Measurements from ENCODE around the gene FILIP1L. TPM values are rescaled to one million over a fixed set of nuclear protein-coding genes. Genes with fewer than 3 reads are reported as not detected.
A peak's percentile ranks its signal among the peaks of the same experiment; 100 is the strongest.

Gene FILIP1L
- total RNA-seq, 2 donors from 2014 or later: 270 to 279 TPM

DNA sequence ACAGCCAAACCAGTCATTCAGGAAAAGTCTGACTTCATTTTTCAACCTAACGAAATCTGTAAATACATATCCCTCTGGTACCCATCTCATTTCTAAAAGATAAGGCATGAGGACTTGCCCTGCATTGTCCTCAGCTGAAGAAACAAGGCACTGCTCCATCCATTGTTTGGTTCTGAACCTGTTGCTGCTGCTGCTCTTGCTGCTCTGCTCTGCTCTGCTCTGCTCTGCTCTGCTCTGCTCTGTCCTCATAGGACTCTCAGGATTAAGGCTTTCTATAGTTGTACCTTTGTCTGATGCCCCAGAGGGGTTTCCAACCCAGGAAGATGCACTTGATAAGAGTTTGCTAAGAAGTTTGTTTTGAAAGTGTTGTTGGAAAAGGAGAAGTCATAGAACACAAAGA lies 258.4 kb downstream of the FILIP1L start:
- H3K9me3 ChIP-seq: peaks cover under 1% of the 10 kb centered on the region
- ATAC-seq (ENCODE audit: insufficient number of reproducible peaks, low FRiP score, low read depth) (no peak), DNase-seq (ENCODE audit: low spot score) (no peak)
- no peaks in the 10 kb centered on the region for H3K27me3 ChIP-seq (replicated peaks; ENCODE audit: insufficient read depth)
- no peak overlapping the region for H3K4me3 ChIP-seq
- peaks cover 46% of the 10 kb centered on the region for H3K36me3 ChIP-seq
- TF ChIP-seq, protein P1, sequence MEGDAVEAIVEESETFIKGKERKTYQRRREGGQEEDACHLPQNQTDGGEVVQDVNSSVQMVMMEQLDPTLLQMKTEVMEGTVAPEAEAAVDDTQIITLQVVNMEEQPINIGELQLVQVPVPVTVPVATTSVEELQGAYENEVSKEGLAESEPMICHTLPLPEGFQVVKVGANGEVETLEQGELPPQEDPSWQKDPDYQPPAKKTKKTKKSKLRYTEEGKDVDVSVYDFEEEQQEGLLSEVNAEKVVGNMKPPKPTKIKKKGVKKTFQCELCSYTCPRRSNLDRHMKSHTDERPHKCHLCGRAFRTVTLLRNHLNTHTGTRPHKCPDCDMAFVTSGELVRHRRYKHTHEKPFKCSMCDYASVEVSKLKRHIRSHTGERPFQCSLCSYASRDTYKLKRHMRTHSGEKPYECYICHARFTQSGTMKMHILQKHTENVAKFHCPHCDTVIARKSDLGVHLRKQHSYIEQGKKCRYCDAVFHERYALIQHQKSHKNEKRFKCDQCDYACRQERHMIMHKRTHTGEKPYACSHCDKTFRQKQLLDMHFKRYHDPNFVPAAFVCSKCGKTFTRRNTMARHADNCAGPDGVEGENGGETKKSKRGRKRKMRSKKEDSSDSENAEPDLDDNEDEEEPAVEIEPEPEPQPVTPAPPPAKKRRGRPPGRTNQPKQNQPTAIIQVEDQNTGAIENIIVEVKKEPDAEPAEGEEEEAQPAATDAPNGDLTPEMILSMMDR (IDR thresholded peaks at IDR 0.05): no peak
- peak overlapping the region; percentile 14 to 82 for H3K27ac ChIP-seq
- H3K4me1 ChIP-seq (ENCODE audit: control insufficient read depth in 1 of 2, low read depth in 2 of 2): peaks cover 44 to 74% of the 10 kb centered on the region in 2 donors

DNA sequence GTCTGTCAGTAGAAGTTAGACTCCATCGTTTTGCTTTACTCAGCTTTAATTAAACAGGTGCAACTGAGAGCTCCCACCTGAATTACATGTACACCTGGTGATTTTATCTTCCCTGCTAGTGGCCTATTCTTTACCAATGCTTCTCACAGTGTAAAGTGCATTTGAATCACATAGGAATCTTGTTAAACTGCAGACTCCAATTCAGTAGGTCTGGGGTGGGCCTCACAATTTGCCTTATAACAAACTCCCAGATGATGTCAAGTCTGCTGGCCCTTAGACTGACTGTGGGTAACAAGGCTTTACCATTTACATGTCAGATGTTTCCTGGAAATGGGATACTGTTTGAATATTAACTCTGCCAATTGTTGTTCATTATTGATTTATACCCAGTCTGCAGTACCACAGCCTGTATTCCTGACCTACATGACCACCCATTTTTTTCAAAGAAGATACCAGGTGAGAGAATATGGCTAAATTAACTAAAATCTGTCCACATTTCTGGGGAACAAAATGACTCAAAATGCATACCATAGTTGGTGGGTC lies 259.5 kb downstream of the FILIP1L start:
- H3K36me3 ChIP-seq: peaks cover 57% of the 10 kb centered on the region
- TF ChIP-seq, protein P1 (IDR thresholded peaks at IDR 0.05): no peak
- ATAC-seq (ENCODE audit: insufficient number of reproducible peaks, low FRiP score, low read depth) (no peak), DNase-seq (ENCODE audit: low spot score) (no peak)
- peaks cover 37 to 75% of the 10 kb centered on the region in 2 donors for H3K4me1 ChIP-seq (ENCODE audit: control insufficient read depth in 1 of 2, low read depth in 2 of 2)
- no peak overlapping the region for H3K4me3 ChIP-seq
- H3K27me3 ChIP-seq (replicated peaks; ENCODE audit: insufficient read depth): no peaks in the 10 kb centered on the region
- H3K9me3 ChIP-seq: peaks cover 11% of the 10 kb centered on the region
- peak overlapping the region; percentile 2 to 27 for H3K27ac ChIP-seq

DNA sequence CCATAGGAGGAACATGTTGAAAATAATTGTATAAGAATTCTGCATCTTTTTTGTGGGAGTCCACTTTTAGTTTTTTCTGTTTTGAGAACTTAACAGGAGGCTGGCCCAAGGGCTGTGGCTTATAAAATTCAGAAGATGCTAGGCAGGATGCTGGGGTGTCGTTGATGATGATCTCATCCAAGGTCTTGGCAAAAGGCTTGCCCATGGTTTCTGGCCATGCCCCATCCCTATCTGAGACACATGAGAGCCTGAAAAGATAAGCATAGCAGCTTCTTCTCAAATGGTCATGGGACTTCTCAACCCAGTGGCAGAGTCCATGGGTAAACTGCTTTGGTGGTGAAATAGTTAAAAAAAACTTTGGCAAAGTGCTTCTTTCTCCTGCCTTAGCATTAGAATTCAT lies 261.4 kb downstream of the FILIP1L start:
- no peak for ATAC-seq (ENCODE audit: insufficient number of reproducible peaks, low FRiP score, low read depth)
- DNase-seq (ENCODE audit: low spot score): no peak
- H3K4me1 ChIP-seq (ENCODE audit: control insufficient read depth in 1 of 2, low read depth in 2 of 2): peaks cover 24 to 77% of the 10 kb centered on the region in 2 donors
- peaks cover 13% of the 10 kb centered on the region for H3K9me3 ChIP-seq
- TF ChIP-seq, protein P1 (IDR thresholded peaks at IDR 0.05): no peak
- peaks cover 61% of the 10 kb centered on the region for H3K36me3 ChIP-seq
- H3K27me3 ChIP-seq (replicated peaks; ENCODE audit: insufficient read depth): no peaks in the 10 kb centered on the region
- no peak overlapping the region for H3K27ac ChIP-seq
- H3K4me3 ChIP-seq: no peak overlapping the region

DNA sequence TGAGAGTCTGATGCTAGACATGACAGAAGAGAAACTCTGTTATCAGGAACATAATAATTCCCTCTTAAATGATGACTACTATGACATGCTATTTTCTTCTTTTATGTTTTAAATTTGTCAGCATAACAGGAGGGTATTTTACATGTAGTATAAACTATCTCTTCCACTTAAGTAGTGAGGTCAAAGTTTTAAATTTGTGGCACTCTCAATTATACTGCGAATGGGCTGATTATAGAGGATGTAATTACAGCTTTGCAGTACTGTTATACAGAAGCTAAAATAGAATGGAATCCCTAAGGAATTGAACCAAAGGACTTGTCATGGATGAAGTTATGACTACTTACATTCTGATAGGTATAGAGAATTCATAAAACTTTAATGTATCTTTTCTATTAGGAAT lies 262.3 kb downstream of the FILIP1L start:
- Histone ChIP-seq H3K36me3 (peaks cover 60% of the 10 kb centered on the region), H3K27me3 (replicated peaks; ENCODE audit: insufficient read depth) (no peaks in the 10 kb centered on the region), H3K27ac (no peak overlapping the region), H3K4me3 (no peak overlapping the region), H3K4me1 (ENCODE audit: control insufficient read depth in 1 of 2, low read depth in 2 of 2) (peaks cover 16 to 77% of the 10 kb centered on the region in 2 donors), H3K9me3 (peaks cover 13% of the 10 kb centered on the region)
- ATAC-seq (ENCODE audit: insufficient number of reproducible peaks, low FRiP score, low read depth) (no peak), DNase-seq (ENCODE audit: low spot score) (no peak)
- TF ChIP-seq, protein P1 (IDR thresholded peaks at IDR 0.05): no peak

DNA sequence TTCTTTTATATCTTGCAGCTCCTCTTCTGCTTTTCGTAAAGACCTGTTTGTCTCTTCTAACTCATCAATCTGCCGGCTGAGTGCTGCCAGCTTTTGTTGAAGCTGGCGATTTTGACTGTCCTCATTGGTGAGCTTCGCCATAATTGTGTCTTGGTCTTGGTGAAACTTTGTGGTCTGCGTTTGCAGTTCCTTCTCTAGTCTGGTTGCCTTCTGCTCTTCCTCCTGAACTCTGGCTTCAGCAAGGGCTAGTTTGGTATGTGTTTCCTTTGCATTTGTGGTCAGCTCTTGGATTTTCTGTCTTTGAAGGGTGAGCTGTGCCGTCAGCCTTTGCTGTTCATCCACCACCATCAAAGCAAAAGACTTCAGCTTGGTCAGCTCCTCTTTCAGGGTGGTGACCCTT lies 263.7 kb downstream of the FILIP1L start:
- no peak for ATAC-seq (ENCODE audit: insufficient number of reproducible peaks, low FRiP score, low read depth)
- Histone ChIP-seq H3K4me1 (ENCODE audit: control insufficient read depth in 1 of 2, low read depth in 2 of 2) (peaks cover 10 to 77% of the 10 kb centered on the region in 2 donors), H3K27ac (peak overlapping the region; percentile 9 to 18)

More for the DNA sequence above, 263.7 kb downstream of the FILIP1L start:
- TF ChIP-seq, protein P1 (IDR thresholded peaks at IDR 0.05): no peak
- no peaks in the 10 kb centered on the region for H3K27me3 ChIP-seq (replicated peaks; ENCODE audit: insufficient read depth)
- DNase-seq (ENCODE audit: low spot score): no peak
- peaks cover 13% of the 10 kb centered on the region for H3K9me3 ChIP-seq
- no peak overlapping the region for H3K4me3 ChIP-seq
- H3K36me3 ChIP-seq: peaks cover 52% of the 10 kb centered on the region
